K562 (cell line): Measurements from ENCODE around the gene ZNF799. TPM values are rescaled to one million over a fixed set of nuclear protein-coding genes. Genes with fewer than 3 reads are reported as not detected.

Experiments
- ATF4 ChIP-seq: fragments of 450-650 bp; formaldehyde crosslinking; IDR thresholded peaks from 2 replicates; pipeline ENCODE4 v1.4.0; 2022; ENCODE audit warnings: mild to moderate bottlenecking, moderate library complexity
- CBX5 ChIP-seq: IDR thresholded peaks from 2 replicates; pipeline ENCODE4 v1.6.1; 2014; ENCODE audit warnings: low read depth, borderline replicate concordance
- COPS2 ChIP-seq: fragments of 450-650 bp; conservative IDR thresholded peaks from 2 replicates; pipeline ENCODE4 v1.6.1; 2016; ENCODE audit warnings: mild to moderate bottlenecking, moderate library complexity
- FOS ChIP-seq: IDR thresholded peaks from 3 replicates; pipeline ENCODE4 v1.6.1; 2011; ENCODE audit not compliant: insufficient read length; ENCODE audit errors: extremely low read depth
- GTF2A2 ChIP-seq: IDR thresholded peaks from 2 replicates; pipeline ENCODE4 v1.6.1; 2016; ENCODE audit warnings: mild to moderate bottlenecking, missing genetic modification characterization, missing compliant biosample characterization
- GTF2E2 ChIP-seq: fragments of 200-800 bp; sonication (Bioruptor generic); IDR thresholded peaks from 2 replicates; pipeline ENCODE4 v1.6.1; 2016; ENCODE audit warnings: missing genetic modification characterization, missing compliant biosample characterization
- HDAC3 ChIP-seq: fragments of 450-650 bp; IDR thresholded peaks from 2 replicates; pipeline ENCODE4 v1.6.1; 2018; ENCODE audit warnings: borderline replicate concordance, mild to moderate bottlenecking, moderate library complexity; ENCODE audit not compliant: partially characterized antibody
- HINFP ChIP-seq: fragments of 450-650 bp; conservative IDR thresholded peaks from 2 replicates; pipeline ENCODE4 v1.6.1; 2016; ENCODE audit warnings: missing genetic modification characterization, low read depth, mild to moderate bottlenecking, control low read depth, missing compliant biosample characterization
- KAT2B ChIP-seq: IDR thresholded peaks from one replicate; pipeline ENCODE4 v1.6.1; 2012; ENCODE audit warnings: low read depth, mild to moderate bottlenecking, control low read depth, inconsistent platforms, low read length, moderate library complexity
- MBD2 ChIP-seq: sonication (generic); IDR thresholded peaks from 2 replicates; pipeline ENCODE4 v1.6.1; 2016; ENCODE audit warnings: low read depth, borderline replicate concordance
- MCM5 ChIP-seq: fragments of 450-650 bp; IDR thresholded peaks from 2 replicates; pipeline ENCODE4 v1.6.1; 2016; ENCODE audit warnings: low read depth
- MEIS2 ChIP-seq: fragments of 450-650 bp; IDR thresholded peaks from 2 replicates; pipeline ENCODE4 v1.6.1; 2014; ENCODE audit warnings: mild to moderate bottlenecking; ENCODE audit not compliant: partially characterized antibody
- TBL1XR1 ChIP-seq, 2 experiments: IDR thresholded peaks; 2 replicates each; pipeline ENCODE4 v1.6.1; 2012; ENCODE audit warnings: improper control_type of control experiment in 2 of 2, low read length in 2 of 2, mild to moderate bottlenecking in 1 of 2
- TFAM ChIP-seq: fragments of 250-450 bp; sonication (Bioruptor Pico); conservative IDR thresholded peaks from 2 replicates; pipeline ENCODE4 v1.5.0; 2021; ENCODE audit warnings: mild to moderate bottlenecking, moderate library complexity
- TFAP4 ChIP-seq: sonication (generic); formaldehyde crosslinking; IDR thresholded peaks from 2 replicates; pipeline ENCODE4 v1.8.0; 2022; ENCODE audit warnings: missing genetic modification reagents, mild to moderate bottlenecking, moderate library complexity, borderline replicate concordance
- THAP7 ChIP-seq: fragments of 250-450 bp; sonication (Bioruptor Pico); IDR thresholded peaks from 2 replicates; pipeline ENCODE4 v1.5.0; 2021
- VEZF1 ChIP-seq: fragments of 200-800 bp; sonication (Bioruptor generic); IDR thresholded peaks from 2 replicates; pipeline ENCODE4 v1.6.1; 2017; ENCODE audit warnings: missing genetic modification characterization, missing compliant biosample characterization
- ZBTB5 ChIP-seq: fragments of 450-650 bp; IDR thresholded peaks from 2 replicates; pipeline ENCODE4 v1.6.1; 2017; ENCODE audit warnings: antibody characterized with exemption
- ZC3H8 ChIP-seq: fragments of 450-650 bp; IDR thresholded peaks from 2 replicates; pipeline ENCODE4 v1.6.1; 2017
- ZNF143 ChIP-seq: sonication (generic); formaldehyde crosslinking; IDR thresholded peaks from 2 replicates; pipeline ENCODE4 v1.9.0; 2022; ENCODE audit warnings: mild to moderate bottlenecking, missing genetic modification reagents
- ZNF3 ChIP-seq: fragments of 250-450 bp; sonication (Bioruptor Pico); IDR thresholded peaks from 2 replicates; pipeline ENCODE4 v1.5.0; 2021; ENCODE audit warnings: mild to moderate bottlenecking, moderate library complexity
- polyA plus RNA-seq, 8 experiments: library from polyadenylated mRNA; depleted of rRNA in 4 of 8; stranded (reverse) in 5 of 8; unstranded in 3 of 8; fragments of >200 nt; fragmentation: Nextera tagmentation in 2 of 8; fragmentation: Illumina TruSeq in 1 of 8; extraction: Ambion mirVana in 2 of 8; extraction: Trizol in 1 of 8; gene quantifications; 2 replicates each; pipeline versions ENCODE4 v1.2.1 to v1.2.3, GENCODE V29; 2011 to 2014; ENCODE audit warnings: inconsistent platforms in 1 of 8, missing spikeins in 1 of 8
- total RNA-seq, 7 experiments: library from RNA; depleted of rRNA in 6 of 7; stranded (reverse); fragments of >200 nt in 6 of 7; fragmentation: Illumina TruSeq in 2 of 7; extraction: Trizol in 2 of 7; gene quantifications; 2 replicates each; pipeline versions ENCODE4 v1.2.1 to v1.2.3, GENCODE V29; 2011 to 2021; ENCODE audit warnings: low replicate concordance in 1 of 7

Gene ZNF799
- total and polyA plus RNA-seq, 9 of the 15 experiments (the other 6 are each of a cell fraction or from before 2014, with no cell fraction given), result 0.63 to 5.5 (median 2.9) TPM

- TF ChIP-seq VEZF1 (CRISPR knock-in tag) (peak; percentile 18; the same call in 1 of the 2 replicates), MCM5 (no peak), TFAP4 (CRISPR knock-in tag) (peak; percentile 69; the same call in 1 of the 2 replicates), MBD2 (peak; percentile 47; the same call in 1 of the 2 replicates), GTF2E2 (no peak), ATF4 (no peak), HDAC3 (no peak), FOS (peak; percentile 82), HINFP (tag) (no peak), TBL1XR1 (IDR thresholded peaks at IDR 0.05; ENCODE audit: low read length in 2 of 2) (no peak), ZC3H8 (no peak), GTF2A2 (tag) (no peak), ZBTB5 (no peak), COPS2 (no peak), CBX5 (no peak), TFAM (CRISPR knock-in tag) (no peak), MEIS2 (peak; percentile 83), ZNF143 (CRISPR knock-in tag) (no peak), THAP7 (CRISPR knock-in tag) (no peak), KAT2B (no peak), ZNF3 (CRISPR knock-in tag) (no peak)
Observed at GRCh38 chr19:12440541-12441316, 39.7 kb upstream of the ZNF799 start, which contains the start of gene ZNF443 (continued).
